GM12865 (cell line): Measurements from ENCODE around the gene TMOD3.

Experiments
- DNase-seq: peaks from one replicate; pipeline ENCODE4 v3.0.0; 2010; ENCODE audit warnings: low read depth
- H3K4me3 ChIP-seq: 2 replicates; pipeline ENCODE4 v1.5.1; 2011; ENCODE audit warnings: mild to moderate bottlenecking, low read depth, low read length, control low read depth
- TF ChIP-seq, protein P1 (sequence below): IDR thresholded peaks from 2 replicates; pipeline ENCODE4 v1.5.1; 2011; ENCODE audit warnings: low read length, control low read depth, low read depth, inconsistent platforms; ENCODE audit not compliant: insufficient read depth; ENCODE audit errors: missing control alignments

TMOD3 gene

DNA sequence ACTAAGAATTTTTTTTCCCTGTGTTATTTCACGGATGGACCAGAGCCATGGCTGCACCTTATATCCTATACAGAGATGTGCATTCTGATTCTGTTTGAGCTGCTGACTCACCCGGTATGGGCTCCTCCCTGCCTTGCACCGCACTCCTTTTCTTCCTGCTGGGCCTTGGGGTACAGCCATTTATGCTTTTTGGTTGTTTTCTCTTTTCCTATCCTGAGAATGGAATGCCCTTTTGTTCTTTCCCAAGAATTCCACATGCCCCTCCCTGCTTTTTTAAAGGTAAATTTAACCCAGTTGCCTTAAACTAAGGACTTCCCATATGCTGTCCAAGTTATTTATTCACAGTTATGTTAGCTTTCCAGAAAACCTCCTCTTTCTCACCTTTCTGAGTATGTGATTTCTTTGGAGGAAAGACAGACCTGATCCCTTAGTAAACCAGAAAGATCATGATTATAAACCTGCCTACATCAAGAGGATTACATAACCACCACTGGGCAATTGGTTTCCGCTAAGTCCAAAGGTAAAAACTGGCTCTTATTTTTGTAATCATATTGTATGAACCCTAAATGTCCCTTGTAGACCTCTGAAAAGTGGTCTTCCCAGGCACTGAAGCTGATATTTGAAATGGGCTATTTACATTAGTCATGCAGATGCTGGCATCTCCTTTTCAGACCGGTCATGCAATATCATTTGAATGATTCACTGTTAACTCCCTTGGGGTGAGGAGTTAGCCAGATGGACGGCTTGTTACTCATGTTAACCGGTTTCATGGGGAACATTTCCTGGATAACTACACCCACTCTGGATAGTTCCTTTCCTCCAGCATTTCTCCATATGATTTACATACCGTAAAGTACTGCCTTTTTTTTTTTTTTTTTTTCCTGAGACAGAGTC is 45.5 kb downstream of the TMOD3 start:
- TF ChIP-seq, protein P1, sequence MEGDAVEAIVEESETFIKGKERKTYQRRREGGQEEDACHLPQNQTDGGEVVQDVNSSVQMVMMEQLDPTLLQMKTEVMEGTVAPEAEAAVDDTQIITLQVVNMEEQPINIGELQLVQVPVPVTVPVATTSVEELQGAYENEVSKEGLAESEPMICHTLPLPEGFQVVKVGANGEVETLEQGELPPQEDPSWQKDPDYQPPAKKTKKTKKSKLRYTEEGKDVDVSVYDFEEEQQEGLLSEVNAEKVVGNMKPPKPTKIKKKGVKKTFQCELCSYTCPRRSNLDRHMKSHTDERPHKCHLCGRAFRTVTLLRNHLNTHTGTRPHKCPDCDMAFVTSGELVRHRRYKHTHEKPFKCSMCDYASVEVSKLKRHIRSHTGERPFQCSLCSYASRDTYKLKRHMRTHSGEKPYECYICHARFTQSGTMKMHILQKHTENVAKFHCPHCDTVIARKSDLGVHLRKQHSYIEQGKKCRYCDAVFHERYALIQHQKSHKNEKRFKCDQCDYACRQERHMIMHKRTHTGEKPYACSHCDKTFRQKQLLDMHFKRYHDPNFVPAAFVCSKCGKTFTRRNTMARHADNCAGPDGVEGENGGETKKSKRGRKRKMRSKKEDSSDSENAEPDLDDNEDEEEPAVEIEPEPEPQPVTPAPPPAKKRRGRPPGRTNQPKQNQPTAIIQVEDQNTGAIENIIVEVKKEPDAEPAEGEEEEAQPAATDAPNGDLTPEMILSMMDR = no peak
- no peak overlapping the region for H3K4me3 ChIP-seq
- DNase-seq = no peak

GRCh38 chr15:51876169-51876568 is 46.7 kb downstream of the TMOD3 start:
- TF ChIP-seq, protein P1 = no peak
- no peak overlapping the region for H3K4me3 ChIP-seq
- no peak for DNase-seq

- no peak overlapping the region for H3K4me3 ChIP-seq
- TF ChIP-seq, protein P1 = no peak
- DNase-seq = no peak
Observed at GRCh38 chr15:51878446-51879386, 49.3 kb downstream of the TMOD3 start.

DNA sequence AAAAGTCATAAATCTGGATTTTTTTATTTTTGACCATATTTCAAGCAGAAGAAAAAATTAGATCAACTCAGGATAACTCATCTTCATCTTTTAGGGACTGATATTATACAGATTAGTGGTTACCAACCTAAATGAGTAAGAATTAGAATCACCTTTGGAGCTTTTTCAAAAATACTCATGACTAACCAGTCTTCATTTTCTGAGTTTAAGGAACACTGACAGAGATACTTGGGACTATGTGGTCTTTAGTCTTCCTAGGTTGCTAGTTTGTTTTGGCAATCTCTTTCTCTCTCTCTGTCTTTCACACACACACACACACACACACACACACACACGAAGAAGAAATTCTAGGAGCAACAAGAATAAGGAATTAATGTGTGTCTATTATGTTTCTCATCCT is 50.1 kb downstream of the TMOD3 start:
- TF ChIP-seq, protein P1 = no peak
- no peak for DNase-seq
- no peak overlapping the region for H3K4me3 ChIP-seq

GRCh38 chr15:51883271-51883837 is 53.9 kb downstream of the TMOD3 start:
- TF ChIP-seq, protein P1 = no peak
- no peak for DNase-seq
- no peak overlapping the region for H3K4me3 ChIP-seq

- DNase-seq = no peak
- no peak overlapping the region for H3K4me3 ChIP-seq
- TF ChIP-seq, protein P1 = no peak
Observed at GRCh38 chr15:51884041-51884440, 54.6 kb downstream of the TMOD3 start.
